ENCODE results near the gene LAMB1. TPM values are rescaled to one million over a fixed set of nuclear protein-coding genes. Genes with fewer than 3 reads are reported as not detected.

The LAMB1 gene
- total RNA-seq, 2 experiments from 2014 or later, result not detected

DNA sequence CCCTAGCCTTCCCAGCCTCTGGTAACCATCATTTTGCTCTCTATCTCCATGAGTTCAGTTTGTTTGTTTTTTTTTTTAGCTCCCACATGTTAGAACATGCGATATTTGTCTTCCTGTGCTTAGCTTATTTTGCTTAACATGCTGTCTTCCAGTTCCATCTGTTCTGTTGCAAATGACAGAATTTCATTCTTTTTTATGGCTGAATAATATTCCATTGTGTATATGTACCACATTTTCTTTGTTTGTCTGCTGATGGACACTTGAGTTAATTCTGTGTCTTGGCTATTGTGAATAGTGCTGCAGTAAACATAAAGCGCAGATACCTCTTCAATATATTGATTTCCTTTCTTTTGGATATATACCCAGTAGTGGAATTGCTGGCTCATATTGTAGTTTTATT is 91.0 kb downstream of the LAMB1 start:
- TF ChIP-seq, protein P1, sequence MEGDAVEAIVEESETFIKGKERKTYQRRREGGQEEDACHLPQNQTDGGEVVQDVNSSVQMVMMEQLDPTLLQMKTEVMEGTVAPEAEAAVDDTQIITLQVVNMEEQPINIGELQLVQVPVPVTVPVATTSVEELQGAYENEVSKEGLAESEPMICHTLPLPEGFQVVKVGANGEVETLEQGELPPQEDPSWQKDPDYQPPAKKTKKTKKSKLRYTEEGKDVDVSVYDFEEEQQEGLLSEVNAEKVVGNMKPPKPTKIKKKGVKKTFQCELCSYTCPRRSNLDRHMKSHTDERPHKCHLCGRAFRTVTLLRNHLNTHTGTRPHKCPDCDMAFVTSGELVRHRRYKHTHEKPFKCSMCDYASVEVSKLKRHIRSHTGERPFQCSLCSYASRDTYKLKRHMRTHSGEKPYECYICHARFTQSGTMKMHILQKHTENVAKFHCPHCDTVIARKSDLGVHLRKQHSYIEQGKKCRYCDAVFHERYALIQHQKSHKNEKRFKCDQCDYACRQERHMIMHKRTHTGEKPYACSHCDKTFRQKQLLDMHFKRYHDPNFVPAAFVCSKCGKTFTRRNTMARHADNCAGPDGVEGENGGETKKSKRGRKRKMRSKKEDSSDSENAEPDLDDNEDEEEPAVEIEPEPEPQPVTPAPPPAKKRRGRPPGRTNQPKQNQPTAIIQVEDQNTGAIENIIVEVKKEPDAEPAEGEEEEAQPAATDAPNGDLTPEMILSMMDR (IDR thresholded peaks at IDR 0.05), result no peak
- Mint-ChIP-seq H3K27ac (no peak overlapping the region), H3K27me3 (no peaks in the 10 kb centered on the region), H3K9me3 (peaks cover 3% of the 10 kb centered on the region), H3K4me3 (no peak overlapping the region), H3K36me3 (ENCODE audit: low read depth) (peaks cover 92% of the 10 kb centered on the region), H3K4me1 (ENCODE audit: low read depth) (peaks cover 39% of the 10 kb centered on the region)
- Histone ChIP-seq H3K4me3 (ENCODE audit: low read length) (no peak overlapping the region), H3K27ac (ENCODE audit: low read depth in 1 of 2, low read length in 2 of 2) (no peak overlapping the region), H3K4me1 (ENCODE audit: insufficient read depth, low read length) (no peaks in the 10 kb centered on the region), H3K27me3 (ENCODE audit: control insufficient read depth in 1 of 2, insufficient read depth in 2 of 2, low read length in 2 of 2) (no peaks in the 10 kb centered on the region), H3K9me3 (ENCODE audit: control insufficient read depth in 1 of 2, insufficient read depth in 1 of 2, low read length in 2 of 2) (no peaks in the 10 kb centered on the region), H3K36me3 (ENCODE audit: insufficient read depth, low read length) (peaks cover 77% of the 10 kb centered on the region)
- intact Hi-C loops (cut with DNase I, micrococcal nuclease), result loop anchor here in 1 of 2 experiments (2.0 kb wide), 1 partner anchor 13 kb away; no protein-coding TSS in a partner anchor
- POLR2A ChIA-PET, result interaction anchor here (0.6 kb wide), 1 partner anchor 169 kb away, joined by 3 read pairs; no protein-coding TSS in a partner anchor
- ATAC-seq (ENCODE audit: poor library complexity) (no peak), DNase-seq (no peak)
- CTCF ChIA-PET, result interaction anchor here (0.5 kb wide), 1 partner anchor 923 kb away, joined by 3 read pairs; no protein-coding TSS in a partner anchor

DNA sequence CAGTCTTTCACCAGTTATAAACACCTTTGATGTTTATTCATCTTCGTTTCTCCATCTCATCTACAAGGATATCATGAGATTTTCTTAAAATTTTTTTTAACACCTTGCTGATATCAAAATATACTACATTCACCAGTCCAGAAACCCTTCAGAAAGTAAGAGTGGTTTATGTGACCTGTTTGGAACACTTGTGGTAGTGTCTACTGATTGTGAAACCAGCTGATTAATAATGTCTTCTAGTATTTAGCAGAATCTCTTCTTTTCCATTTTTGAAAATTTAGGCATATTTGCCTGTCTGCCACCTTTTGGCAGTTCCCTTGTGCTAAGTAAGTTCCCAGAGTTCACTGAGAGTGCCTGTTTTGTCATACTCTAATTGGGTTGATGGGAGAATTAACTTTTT is 93.5 kb downstream of the LAMB1 start:
- no peaks in the 10 kb centered on the region for H3K27me3 Mint-ChIP-seq
- ATAC-seq (ENCODE audit: poor library complexity) (no peak), DNase-seq (no peak)
- Histone ChIP-seq H3K27me3 (ENCODE audit: control insufficient read depth in 1 of 2, insufficient read depth in 2 of 2, low read length in 2 of 2) (no peaks in the 10 kb centered on the region), H3K4me3 (ENCODE audit: low read length) (no peak overlapping the region), H3K9me3 (ENCODE audit: control insufficient read depth in 1 of 2, insufficient read depth in 1 of 2, low read length in 2 of 2) (no peaks in the 10 kb centered on the region), H3K4me1 (ENCODE audit: insufficient read depth, low read length) (no peaks in the 10 kb centered on the region), H3K27ac (ENCODE audit: low read depth in 1 of 2, low read length in 2 of 2) (no peak overlapping the region), H3K36me3 (ENCODE audit: insufficient read depth, low read length) (peaks cover 79% of the 10 kb centered on the region)
- H3K4me3 Mint-ChIP-seq, result no peak overlapping the region
- peaks cover 98% of the 10 kb centered on the region for H3K36me3 Mint-ChIP-seq (ENCODE audit: low read depth)
- intact Hi-C loops (cut with DNase I, micrococcal nuclease), result no loop called here
- ChIA-PET POLR2A (no interaction called here), CTCF (interaction anchor here (0.7 kb wide), 1 partner anchor 9 kb away, joined by 3 read pairs; no protein-coding TSS in a partner anchor)
- peaks cover 3% of the 10 kb centered on the region for H3K9me3 Mint-ChIP-seq
- H3K27ac Mint-ChIP-seq, result no peak overlapping the region
- TF ChIP-seq, protein P1 (IDR thresholded peaks at IDR 0.05), result no peak
- peaks cover 39% of the 10 kb centered on the region for H3K4me1 Mint-ChIP-seq (ENCODE audit: low read depth)

- POLR2A ChIA-PET, result no interaction called here
- CTCF ChIA-PET, result interaction anchor here (1.0 kb wide), 1 partner anchor 39 kb away, joined by 3 read pairs; no protein-coding TSS in a partner anchor
These were observed 95.2 kb downstream of the LAMB1 start for GRCh38 chr7:107907790-107908189.

More at GRCh38 chr7:107907790-107908189, 95.2 kb downstream of the LAMB1 start:
- H3K4me3 ChIP-seq (ENCODE audit: low read length), result no peak overlapping the region
- H3K4me1 ChIP-seq (ENCODE audit: insufficient read depth, low read length), result no peaks in the 10 kb centered on the region
- DNase-seq (peak in 1 of 14 experiments; percentile 13), ATAC-seq (ENCODE audit: poor library complexity) (no peak)
- Mint-ChIP-seq H3K9me3 (peaks cover 3% of the 10 kb centered on the region), H3K27me3 (no peaks in the 10 kb centered on the region), H3K4me3 (no peak overlapping the region), H3K4me1 (ENCODE audit: low read depth) (peaks cover 28% of the 10 kb centered on the region), H3K27ac (no peak overlapping the region), H3K36me3 (ENCODE audit: low read depth) (peaks cover 96% of the 10 kb centered on the region)
- H3K9me3 ChIP-seq (ENCODE audit: control insufficient read depth in 1 of 2, insufficient read depth in 1 of 2, low read length in 2 of 2), result no peaks in the 10 kb centered on the region
- no peaks in the 10 kb centered on the region for H3K27me3 ChIP-seq (ENCODE audit: control insufficient read depth in 1 of 2, insufficient read depth in 2 of 2, low read length in 2 of 2)
- H3K36me3 ChIP-seq (ENCODE audit: insufficient read depth, low read length), result peaks cover 88% of the 10 kb centered on the region
- no peak overlapping the region for H3K27ac ChIP-seq (ENCODE audit: low read depth in 1 of 2, low read length in 2 of 2)
- TF ChIP-seq, protein P1 (IDR thresholded peaks at IDR 0.05), result no peak
- intact Hi-C loops (cut with DNase I, micrococcal nuclease), result no loop called here

All from CD4-positive, alpha-beta T cell (primary cell).